Naive thymus-derived CD4-positive, alpha-beta T cell (primary cell): ENCODE results near the gene NEIL3. TPM values are rescaled to one million over a fixed set of nuclear protein-coding genes. Genes with fewer than 3 reads are reported as not detected.
"Not testable (repeated sequence)": the region's sequence is repeated elsewhere in the genome, so short reads cannot be mapped to it uniquely, and the experiment has no call there.

Experiments
- ATAC-seq: fragments of 150-1000 bp; cut with Tn5 transposase; 2 replicates; pipeline ENCODE4 v1.10.0; 2021; ENCODE audit warnings: mild to moderate bottlenecking, moderate library complexity
- CTCF ChIA-PET: fragments of 350-600 bp; sonication (Branson Sonifier 250); formaldehyde crosslinking; loops from one replicate; lab custom pipeline; 2021; ENCODE audit warnings: antibody characterized with exemption; lab: Charles Lee
- POLR2A ChIA-PET: fragments of 350-600 bp; sonication (Branson Sonifier 250); formaldehyde crosslinking; loops from one replicate; lab custom pipeline; 2021; ENCODE audit warnings: antibody characterized with exemption, inconsistent platforms; lab: Charles Lee
- DNase-seq, 9 donors: peaks; one replicate each; pipeline versions ENCODE4 v3.0.0 to v3.0.0-alpha.2; 2020 to 2022; ENCODE audit warnings: mixed read lengths in 1 of 9
- H3K27ac ChIP-seq: one replicate; pipeline ENCODE4 v1.7.0; 2013; ENCODE audit warnings: mild to moderate bottlenecking, low read depth, low read length, moderate library complexity
- H3K27me3 ChIP-seq, 2 donors: one replicate each; pipeline ENCODE4 v1.7.0; 2013; ENCODE audit warnings: low read length in 2 of 2, mild to moderate bottlenecking in 2 of 2, moderate library complexity in 2 of 2; ENCODE audit not compliant: control insufficient read depth in 2 of 2, insufficient read depth in 2 of 2
- H3K36me3 ChIP-seq, 3 experiments: 1 replicate in 2 of 3; 2 replicates in 1 of 3; pipeline ENCODE4 v1.7.0; 2013; ENCODE audit warnings: low read length in 3 of 3, mild to moderate bottlenecking in 3 of 3, moderate library complexity in 1 of 3; ENCODE audit not compliant: insufficient read depth in 3 of 3, control insufficient read depth in 2 of 3
- H3K4me1 ChIP-seq, 2 donors: one replicate each; pipeline ENCODE4 v1.7.0; 2013; ENCODE audit warnings: low read length in 2 of 2, mild to moderate bottlenecking in 2 of 2, moderate library complexity in 1 of 2; ENCODE audit not compliant: control insufficient read depth in 2 of 2, insufficient read depth in 2 of 2
- H3K4me3 ChIP-seq: 2 replicates; pipeline ENCODE4 v1.7.0; 2013; ENCODE audit warnings: mild to moderate bottlenecking, low read length
- H3K9me3 ChIP-seq, 3 experiments: 1 replicate in 2 of 3; 2 replicates in 1 of 3; pipeline ENCODE4 v1.7.0; 2013; ENCODE audit warnings: low read length in 3 of 3; ENCODE audit not compliant: control insufficient read depth in 2 of 3
- H3K27ac Mint-ChIP-seq, 9 donors: one replicate each; pipeline ENCODE4 v1.8.0; 2020 to 2022; ENCODE audit warnings: mixed read lengths in 9 of 9, mild to moderate bottlenecking in 8 of 9, moderate library complexity in 5 of 9, inconsistent platforms in 2 of 9
- H3K27me3 Mint-ChIP-seq, 5 donors: one replicate each; pipeline ENCODE4 v1.8.0; 2021 to 2022; ENCODE audit warnings: mixed read lengths in 5 of 5, mild to moderate bottlenecking in 1 of 5
- H3K36me3 Mint-ChIP-seq, 5 donors: one replicate each; pipeline ENCODE4 v1.8.0; 2020 to 2022; ENCODE audit warnings: mixed read lengths in 5 of 5, mild to moderate bottlenecking in 3 of 5, inconsistent platforms in 1 of 5
- H3K4me1 Mint-ChIP-seq, 7 donors: one replicate each; pipeline ENCODE4 v1.8.0; 2020 to 2022; ENCODE audit warnings: mixed read lengths in 7 of 7, mild to moderate bottlenecking in 3 of 7, inconsistent platforms in 1 of 7
- H3K4me3 Mint-ChIP-seq, 10 donors: one replicate each; pipeline ENCODE4 v1.8.0; 2020 to 2022; ENCODE audit warnings: mild to moderate bottlenecking in 10 of 10, mixed read lengths in 10 of 10, moderate library complexity in 6 of 10, inconsistent platforms in 2 of 10
- H3K9me3 Mint-ChIP-seq, 11 donors: one replicate each; pipeline ENCODE4 v1.8.0; 2020 to 2022; ENCODE audit warnings: mixed read lengths in 11 of 11, mild to moderate bottlenecking in 4 of 11, inconsistent platforms in 1 of 11, moderate library complexity in 1 of 11
- intact Hi-C, 2 donors: fragments of 100-400 bp; cut with micrococcal nuclease; formaldehyde crosslinking; loops; one replicate each; pipeline ENCODE4 v1.15.1; 2023
- polyA plus RNA-seq, 2 donors: library from polyadenylated mRNA; unstranded; fragments of 300-500 nt; fragmentation: Illumina TruSeq; gene quantifications; one replicate each; pipeline ENCODE4 v1.2.3, GENCODE V29; 2021
- total RNA-seq, 6 experiments: library from RNA in 5 of 6; stranded (reverse) in 5 of 6; gene quantifications; 1 replicate in 5 of 6; 2 replicates in 1 of 6; pipeline ENCODE4 v1.2.3 and lab custom pipeline; 2021 to 2026

Gene NEIL3
- total and polyA plus RNA-seq, 7 experiments from 2014 or later: 0.37 to 24.7 (median 2.4) TPM; not detected in 4

- CTCF ChIA-PET: interaction anchor here (0.9 kb wide), 1 partner anchor 16 kb away, joined by 3 read pairs; no protein-coding TSS in a partner anchor
- H3K27ac Mint-ChIP-seq: no peak overlapping the region
These were observed 11.8 kb upstream of the NEIL3 start for GRCh38 chr4:177297785-177298391.

GRCh38 chr4:177301126-177301639, 8.5 kb upstream of the NEIL3 start:
- peaks cover 0 to 14% (median 6%) of the 10 kb centered on the region in 11 donors for H3K9me3 Mint-ChIP-seq
- CTCF ChIA-PET: no interaction called here
- Histone ChIP-seq H3K27ac (no peak overlapping the region), H3K4me3 (no peak overlapping the region), H3K27me3 (no peaks in the 10 kb centered on the region), H3K36me3 (no peaks in the 10 kb centered on the region), H3K9me3 (peaks cover 0 to 8% (median 0%) of the 10 kb centered on the region in 3 experiments), H3K4me1 (no peaks in the 10 kb centered on the region)
- POLR2A ChIA-PET: no interaction called here
- no peak overlapping the region for H3K27ac Mint-ChIP-seq
- DNase-seq (no peak), ATAC-seq (no peak)
- H3K36me3 Mint-ChIP-seq: peaks cover 0 to 6% (median 3%) of the 10 kb centered on the region in 5 donors
- no peak overlapping the region for H3K4me3 Mint-ChIP-seq
- intact Hi-C loops: no loop called here
- peaks cover 0 to 2% (median 0%) of the 10 kb centered on the region in 7 donors for H3K4me1 Mint-ChIP-seq
- H3K27me3 Mint-ChIP-seq: peaks cover 0 to 12% (median 7%) of the 10 kb centered on the region in 5 donors

More at GRCh38 chr4:177297785-177298391, 11.8 kb upstream of the NEIL3 start:
- intact Hi-C loops: no loop called here
- ATAC-seq (no peak), DNase-seq (no peak)
- Histone ChIP-seq H3K4me1 (no peaks in the 10 kb centered on the region), H3K36me3 (no peaks in the 10 kb centered on the region), H3K27ac (no peak overlapping the region), H3K4me3 (no peak overlapping the region), H3K27me3 (no peaks in the 10 kb centered on the region), H3K9me3 (peaks cover 0 to 8% (median 0%) of the 10 kb centered on the region in 3 experiments)
- Mint-ChIP-seq H3K4me3 (no peak overlapping the region), H3K36me3 (peaks cover 0 to 6% (median 3%) of the 10 kb centered on the region in 5 donors), H3K9me3 (peaks cover 0 to 14% (median 6%) of the 10 kb centered on the region in 11 donors), H3K4me1 (peaks cover 0 to 2% (median 0%) of the 10 kb centered on the region in 7 donors), H3K27me3 (peaks cover 0 to 11% (median 7%) of the 10 kb centered on the region in 5 donors)
- POLR2A ChIA-PET: no interaction called here

GRCh38 chr4:177302371-177303100, 7.1 kb upstream of the NEIL3 start:
- intact Hi-C loops: no loop called here
- Histone ChIP-seq H3K27me3 (no peaks in the 10 kb centered on the region), H3K27ac (no peak overlapping the region), H3K9me3 (peaks cover 0 to 7% (median 0%) of the 10 kb centered on the region in 3 experiments), H3K4me1 (no peaks in the 10 kb centered on the region), H3K4me3 (no peak overlapping the region), H3K36me3 (no peaks in the 10 kb centered on the region)
- Mint-ChIP-seq H3K4me1 (peaks cover 0 to 2% (median 0%) of the 10 kb centered on the region in 7 donors), H3K27me3 (peaks cover 0 to 12% (median 7%) of the 10 kb centered on the region in 5 donors), H3K9me3 (peaks cover 0 to 8% (median 6%) of the 10 kb centered on the region in 11 donors), H3K4me3 (no peak overlapping the region), H3K27ac (no peak overlapping the region), H3K36me3 (peaks cover 0 to 6% (median 3%) of the 10 kb centered on the region in 5 donors)
- ATAC-seq (no peak), DNase-seq (no peak)
- ChIA-PET POLR2A (no interaction called here), CTCF (no interaction called here)

GRCh38 chr4:177304094-177304493, 5.6 kb upstream of the NEIL3 start:
- no peaks in the 10 kb centered on the region for H3K9me3 Mint-ChIP-seq
- peaks cover 0 to 6% of the 10 kb centered on the region in 2 donors for H3K4me1 ChIP-seq
- no peaks in the 10 kb centered on the region for H3K9me3 ChIP-seq
- H3K4me3 Mint-ChIP-seq: no peak overlapping the region
- H3K36me3 ChIP-seq: no peaks in the 10 kb centered on the region
- H3K4me3 ChIP-seq: no peak overlapping the region
- no peak overlapping the region for H3K27ac ChIP-seq
- H3K4me1 Mint-ChIP-seq: peaks cover 2 to 12% (median 6%) of the 10 kb centered on the region in 7 donors
- H3K27ac Mint-ChIP-seq: no peak overlapping the region
- ChIA-PET POLR2A (interaction anchor here (0.9 kb wide), 1 partner anchor 138 kb away, joined by 6 read pairs; the partner anchor contains the start of gene AGA), CTCF (no interaction called here)
- H3K27me3 ChIP-seq: no peaks in the 10 kb centered on the region
- ATAC-seq (no peak), DNase-seq (no peak)
- H3K36me3 Mint-ChIP-seq: no peaks in the 10 kb centered on the region
- peaks cover 0 to 12% (median 5%) of the 10 kb centered on the region in 5 donors for H3K27me3 Mint-ChIP-seq
- intact Hi-C loops: no loop called here

- intact Hi-C loops: loop anchor here in 1 of 2 donors (5.0 kb wide), 2 partner anchors 87 to 1108 kb away; partner anchors contain the start of gene SPATA4
- POLR2A ChIA-PET: interaction anchor here (0.6 to 0.9 kb wide), 2 partner anchors 77 to 137 kb away, joined by 3 to 6 read pairs; partner anchors contain the start of gene AGA
These were observed 4.8 kb upstream of the NEIL3 start for GRCh38 chr4:177304864-177305263.

GRCh38 chr4:177308125-177308524, 1.5 kb upstream of the NEIL3 start:
- Mint-ChIP-seq H3K27ac (peak overlapping the region in 1 of 9 donors; percentile 75), H3K4me3 (peak overlapping the region in 5 of 10 donors; percentile 1 to 91 (median 7)), H3K27me3 (peaks cover 0 to 5% (median 0%) of the 10 kb centered on the region in 5 donors), H3K9me3 (no peaks in the 10 kb centered on the region), H3K36me3 (peaks cover 0 to 5% (median 0%) of the 10 kb centered on the region in 5 donors), H3K4me1 (peaks cover 4 to 40% (median 20%) of the 10 kb centered on the region in 7 donors)
- Histone ChIP-seq H3K27ac (no peak overlapping the region), H3K4me1 (peaks cover 0 to 13% of the 10 kb centered on the region in 2 donors), H3K9me3 (no peaks in the 10 kb centered on the region), H3K27me3 (no peaks in the 10 kb centered on the region), H3K36me3 (no peaks in the 10 kb centered on the region), H3K4me3 (no peak overlapping the region)
- CTCF ChIA-PET: no interaction called here
- no peak for DNase-seq
- intact Hi-C loops: loop anchor here (2.0 to 5.0 kb wide), 4 partner anchors 31 to 1111 kb away; partner anchors contain the start of gene SPATA4 (in 1 of the 2)
- peak; percentile 30 for ATAC-seq
- POLR2A ChIA-PET: no interaction called here

More at GRCh38 chr4:177304864-177305263, 4.8 kb upstream of the NEIL3 start:
- H3K27me3 ChIP-seq, CTCF ChIA-PET, H3K4me3 Mint-ChIP-seq, H3K4me1 ChIP-seq, H3K4me3 ChIP-seq, H3K27ac ChIP-seq, ATAC-seq, H3K9me3 Mint-ChIP-seq, H3K27ac Mint-ChIP-seq, H3K9me3 ChIP-seq, DNase-seq, H3K36me3 ChIP-seq, H3K36me3 Mint-ChIP-seq: not testable (repeated sequence)
- H3K4me1 Mint-ChIP-seq: peaks cover 6 to 16% (median 13%) of the 10 kb centered on the region in 7 donors
- H3K27me3 Mint-ChIP-seq: peaks cover 0 to 12% (median 5%) of the 10 kb centered on the region in 5 donors
